Astrocyte of the spinal cord (primary cell): ENCODE results near the gene RPL7A.
"Not testable (repeated sequence)": the region's sequence is repeated elsewhere in the genome, so short reads cannot be mapped to it uniquely, and the experiment has no call there.

Experiments used
- DNase-seq: peaks from one replicate; pipeline ENCODE4 v3.0.0; 2011; ENCODE audit warnings: low read depth, low spot score
- H3K4me3 ChIP-seq: 2 replicates; pipeline ENCODE4 v1.5.1; 2011; ENCODE audit warnings: low read depth, mild to moderate bottlenecking, low read length, moderate library complexity
- in situ Hi-C: cut with HindIII; loops from 2 replicates; pipeline ENCODE4 v1.10.0; 2017; ENCODE audit warnings: low sequenced_read_pairs
- TF ChIP-seq, protein P1 (sequence below): IDR thresholded peaks from 2 replicates; pipeline ENCODE4 v1.5.1; 2012; ENCODE audit warnings: low read depth, mild to moderate bottlenecking, low read length, inconsistent platforms

RPL7A gene

DNA sequence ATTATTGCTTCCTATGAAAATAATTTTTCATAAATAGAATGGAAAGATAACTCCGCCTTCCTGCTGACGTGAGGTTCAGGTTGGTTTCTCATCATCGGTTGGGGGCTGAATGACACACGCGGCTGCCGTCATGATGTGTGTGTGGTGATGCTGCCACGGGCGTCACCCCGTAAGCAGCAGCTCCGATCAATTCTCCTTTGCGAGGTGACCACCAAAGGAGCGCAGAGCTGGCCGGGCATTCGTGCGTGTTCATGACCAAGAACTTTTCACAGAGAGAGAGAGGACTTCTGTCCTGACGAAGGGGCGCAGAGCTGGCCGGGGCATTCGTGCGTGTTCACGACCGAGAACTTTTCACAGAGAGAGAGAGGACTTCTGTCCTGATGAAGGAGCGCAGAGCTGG, 42.3 kb upstream of the RPL7A start:
- no peak overlapping the region for H3K4me3 ChIP-seq
- in situ Hi-C loops = no loop called here
- DNase-seq = no peak
- TF ChIP-seq, protein P1, sequence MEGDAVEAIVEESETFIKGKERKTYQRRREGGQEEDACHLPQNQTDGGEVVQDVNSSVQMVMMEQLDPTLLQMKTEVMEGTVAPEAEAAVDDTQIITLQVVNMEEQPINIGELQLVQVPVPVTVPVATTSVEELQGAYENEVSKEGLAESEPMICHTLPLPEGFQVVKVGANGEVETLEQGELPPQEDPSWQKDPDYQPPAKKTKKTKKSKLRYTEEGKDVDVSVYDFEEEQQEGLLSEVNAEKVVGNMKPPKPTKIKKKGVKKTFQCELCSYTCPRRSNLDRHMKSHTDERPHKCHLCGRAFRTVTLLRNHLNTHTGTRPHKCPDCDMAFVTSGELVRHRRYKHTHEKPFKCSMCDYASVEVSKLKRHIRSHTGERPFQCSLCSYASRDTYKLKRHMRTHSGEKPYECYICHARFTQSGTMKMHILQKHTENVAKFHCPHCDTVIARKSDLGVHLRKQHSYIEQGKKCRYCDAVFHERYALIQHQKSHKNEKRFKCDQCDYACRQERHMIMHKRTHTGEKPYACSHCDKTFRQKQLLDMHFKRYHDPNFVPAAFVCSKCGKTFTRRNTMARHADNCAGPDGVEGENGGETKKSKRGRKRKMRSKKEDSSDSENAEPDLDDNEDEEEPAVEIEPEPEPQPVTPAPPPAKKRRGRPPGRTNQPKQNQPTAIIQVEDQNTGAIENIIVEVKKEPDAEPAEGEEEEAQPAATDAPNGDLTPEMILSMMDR = no peak

DNA sequence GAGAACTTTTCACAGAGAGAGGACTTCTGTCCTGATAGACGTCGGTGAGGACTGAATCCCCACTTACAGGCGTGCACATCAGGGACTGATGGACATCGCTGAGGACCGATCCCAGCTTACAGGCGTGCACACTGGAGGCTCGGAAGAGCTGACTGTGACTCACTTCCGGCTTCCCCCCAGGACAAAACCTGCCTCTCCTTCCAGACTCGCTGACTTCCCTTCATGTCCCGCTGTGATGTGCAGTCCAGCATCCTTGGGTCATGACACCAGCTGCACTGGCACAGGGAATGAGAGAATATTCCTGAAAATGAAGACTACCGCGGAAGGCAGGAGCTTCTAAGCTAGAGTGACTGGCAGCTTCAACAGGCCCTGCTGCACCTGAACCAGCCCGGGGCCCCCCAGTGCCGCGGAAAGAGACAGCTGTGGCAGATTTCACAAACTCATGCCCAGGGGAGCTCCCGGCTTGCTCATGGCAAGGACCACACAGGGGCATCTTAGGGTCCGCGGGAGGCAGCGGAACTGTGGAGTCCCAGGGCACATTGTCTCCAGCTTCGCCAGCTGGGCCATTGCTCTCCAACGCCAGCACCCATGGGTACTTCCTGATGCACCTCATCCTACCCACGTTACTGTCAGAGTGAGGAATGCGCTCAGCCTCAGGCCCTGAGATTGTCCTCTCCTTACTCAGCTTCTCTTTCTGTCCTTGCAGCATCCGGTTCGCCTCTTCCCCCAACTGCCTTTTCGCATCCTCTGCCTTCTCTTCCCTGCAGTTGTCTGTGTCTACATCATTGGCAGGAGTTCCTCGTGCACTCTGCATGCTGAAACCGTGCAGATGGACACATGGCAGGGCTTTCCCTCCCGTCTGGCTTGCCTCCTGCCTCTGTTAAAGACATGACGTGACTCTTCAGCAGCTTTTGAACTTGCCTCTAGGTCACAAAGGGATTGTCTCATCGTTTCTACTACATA, 41.5 kb upstream of the RPL7A start:
- in situ Hi-C loops = no loop called here
- TF ChIP-seq, protein P1 = no peak
- peak; percentile 6 for DNase-seq
- H3K4me3 ChIP-seq = no peak overlapping the region

GRCh38 chr9:133307301-133307700, 40.7 kb upstream of the RPL7A start:
- no peak overlapping the region for H3K4me3 ChIP-seq
- TF ChIP-seq, protein P1 = no peak
- no peak for DNase-seq
- in situ Hi-C loops = no loop called here

DNA sequence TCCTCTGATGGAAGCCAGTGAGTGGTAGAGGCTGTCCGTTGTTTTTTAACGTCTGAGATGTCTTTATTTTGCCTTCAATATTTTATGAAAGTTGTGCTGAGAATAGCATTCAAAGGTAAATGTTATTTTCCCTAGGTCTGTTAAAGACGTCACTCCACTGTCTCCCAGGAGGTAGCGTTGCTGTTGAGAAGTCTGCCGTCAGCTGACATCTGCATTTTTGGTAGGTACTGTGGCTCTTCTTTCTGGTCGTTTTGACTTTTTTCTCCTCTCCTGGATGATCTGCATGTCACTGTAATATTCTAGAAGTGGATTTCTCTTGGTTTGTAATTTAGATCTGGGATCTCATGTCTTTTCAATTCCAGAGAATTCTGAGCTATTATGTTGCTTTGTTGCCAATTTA, 38.4 kb upstream of the RPL7A start:
- TF ChIP-seq, protein P1 = no peak
- DNase-seq = no peak
- no peak overlapping the region for H3K4me3 ChIP-seq
- in situ Hi-C loops = no loop called here

DNA sequence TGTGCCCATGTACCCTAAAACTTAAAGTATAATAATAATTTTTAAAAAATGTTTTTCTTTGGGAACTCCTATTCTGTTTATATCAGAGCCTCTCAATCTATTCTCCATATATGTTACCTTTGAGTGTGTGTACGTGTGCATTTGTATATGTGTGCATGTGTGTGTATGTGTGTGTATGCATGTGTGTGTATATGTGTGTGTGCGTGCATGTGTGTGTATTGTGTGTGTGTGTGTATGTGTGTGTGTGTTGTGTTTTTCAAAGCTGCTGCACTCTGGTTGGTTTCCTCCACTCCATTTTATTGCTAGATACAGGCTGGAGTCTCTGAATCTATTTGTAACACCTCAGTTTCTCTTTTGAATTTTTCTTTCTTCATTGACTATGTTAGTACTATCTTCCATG, 32.0 kb upstream of the RPL7A start:
- H3K4me3 ChIP-seq = no peak overlapping the region
- in situ Hi-C loops = no loop called here
- TF ChIP-seq, protein P1 = no peak
- no peak for DNase-seq

DNA sequence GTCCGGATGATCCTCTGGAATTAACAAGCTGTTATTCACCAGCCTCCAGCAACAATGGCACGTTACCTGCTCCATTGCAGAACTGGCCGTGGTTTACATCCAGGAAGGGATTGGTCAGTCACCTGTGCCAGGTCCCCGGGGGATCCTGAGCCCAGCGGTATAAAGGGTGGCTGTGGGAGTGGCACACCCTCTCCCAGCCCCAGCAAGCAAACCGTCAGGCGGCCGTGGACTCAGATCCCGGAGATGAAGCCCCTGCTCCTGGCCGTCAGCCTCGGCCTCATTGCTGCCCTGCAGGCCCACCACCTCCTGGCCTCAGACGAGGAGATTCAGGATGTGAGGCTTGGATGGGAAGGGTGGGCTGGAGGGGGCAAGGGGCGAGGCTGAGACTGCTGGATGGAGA, 30.5 kb upstream of the RPL7A start:
- DNase-seq, H3K4me3 ChIP-seq, in situ Hi-C loops: not testable (repeated sequence)

DNA sequence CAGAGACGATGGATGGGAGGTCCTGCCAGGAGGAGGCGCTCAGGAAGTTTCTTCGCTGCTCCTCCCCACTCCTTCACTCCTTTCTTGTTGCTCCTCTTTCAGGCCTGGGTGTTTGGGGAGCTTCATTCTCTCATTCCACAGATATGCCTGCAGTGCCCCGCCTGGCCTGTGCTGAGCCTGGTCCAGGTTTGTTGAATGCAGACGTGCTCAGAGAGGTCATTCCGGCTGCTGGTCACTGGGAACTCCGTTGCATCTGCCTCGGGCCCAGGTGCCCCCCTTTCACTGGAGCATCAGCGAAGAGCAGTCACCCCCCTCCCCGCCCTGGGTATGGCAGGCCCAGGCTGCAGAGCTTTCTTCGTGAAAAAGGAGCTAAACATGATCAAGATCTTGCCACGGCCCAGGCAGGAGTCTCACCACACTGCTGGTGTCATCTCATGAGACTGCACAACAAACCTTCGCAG, 27.6 kb upstream of the RPL7A start:
- in situ Hi-C loops = no loop called here
- H3K4me3 ChIP-seq = no peak overlapping the region
- TF ChIP-seq, protein P1 = no peak
- DNase-seq = no peak
